OCI-LY3 (cell line): Measurements from ENCODE around the gene GPT2.

Source experiments
- CTCF ChIP-seq: fragments of 200-600, 300-600 bp; sonication (generic); IDR thresholded peaks from 2 replicates; pipeline ENCODE4 v1.5.1; 2014; ENCODE audit warnings: antibody characterized with exemption, low read length, low read depth
- EZH2phosphoT487 ChIP-seq: fragments of 200-600 bp; shearing (Covaris generic); IDR thresholded peaks from 2 replicates; pipeline ENCODE4 v1.6.1; 2018; ENCODE audit warnings: antibody characterized with exemption, mixed run types, low read depth

GRCh38 chr16:46898006-46898405 is 13.8 kb downstream of the GPT2 start:
- TF ChIP-seq CTCF (no peak), EZH2phosphoT487 (no peak)
